Eye (tissue), 1 donor: ENCODE data around the gene ANO7.

Source experiments
- DNase-seq: peaks from one replicate; pipeline ENCODE4 v3.0.0-alpha.2; 2015

Gene ANO7

DNA sequence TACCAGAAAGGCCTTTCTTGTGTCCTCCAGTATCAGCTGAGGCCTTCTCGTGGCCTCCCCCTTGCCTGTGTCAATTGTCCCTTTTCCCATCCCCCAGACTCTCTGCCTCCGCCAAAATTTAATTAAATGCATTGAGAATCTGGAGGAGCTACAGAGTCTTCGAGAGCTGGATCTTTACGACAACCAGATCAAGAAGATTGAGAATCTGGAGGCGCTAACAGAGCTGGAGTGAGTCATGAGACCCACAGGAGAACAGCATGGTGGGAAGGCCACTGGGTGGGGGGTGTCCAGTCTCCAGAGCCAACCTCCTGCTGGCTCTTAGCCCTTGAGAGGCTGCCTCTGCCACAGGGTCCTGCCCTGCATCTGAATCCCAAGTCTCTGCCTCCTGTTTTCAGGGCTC is 29.4 kb upstream of the ANO7 start:
- DNase-seq, result no peak

GRCh38 chr2:241160318-241160717 is 28.2 kb upstream of the ANO7 start:
- DNase-seq, result no peak

GRCh38 chr2:241161646-241162281 is 26.7 kb upstream of the ANO7 start:
- peak; percentile 4 for DNase-seq

- DNase-seq, result no peak
Observed at GRCh38 chr2:241163601-241164118, 24.8 kb upstream of the ANO7 start.

DNA sequence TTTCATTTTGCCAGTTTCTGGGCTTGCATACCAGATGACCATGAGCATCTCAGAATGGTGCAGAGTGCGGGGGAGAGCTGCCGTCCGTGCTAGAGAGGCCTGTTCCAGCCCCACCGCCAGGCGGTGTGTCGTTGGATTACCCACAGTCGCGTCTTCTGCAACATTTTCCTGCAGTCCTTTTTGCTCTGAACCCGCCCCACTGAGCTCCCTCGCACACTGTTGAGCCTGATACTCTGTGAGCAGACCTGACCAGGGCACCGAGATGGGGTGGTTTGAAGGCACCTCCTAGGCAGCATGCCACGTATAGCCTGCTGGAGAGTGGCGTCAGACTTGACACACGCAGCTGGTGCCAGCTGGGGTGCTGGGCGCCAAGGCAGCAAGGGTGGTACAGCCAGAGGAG is 20.1 kb upstream of the ANO7 start:
- DNase-seq, result no peak

GRCh38 chr2:241173557-241173956 is 14.9 kb upstream of the ANO7 start:
- no peak for DNase-seq

GRCh38 chr2:241177526-241178334 is 10.7 kb upstream of the ANO7 start:
- no peak for DNase-seq

GRCh38 chr2:241178961-241179360 is 9.5 kb upstream of the ANO7 start:
- no peak for DNase-seq

DNA sequence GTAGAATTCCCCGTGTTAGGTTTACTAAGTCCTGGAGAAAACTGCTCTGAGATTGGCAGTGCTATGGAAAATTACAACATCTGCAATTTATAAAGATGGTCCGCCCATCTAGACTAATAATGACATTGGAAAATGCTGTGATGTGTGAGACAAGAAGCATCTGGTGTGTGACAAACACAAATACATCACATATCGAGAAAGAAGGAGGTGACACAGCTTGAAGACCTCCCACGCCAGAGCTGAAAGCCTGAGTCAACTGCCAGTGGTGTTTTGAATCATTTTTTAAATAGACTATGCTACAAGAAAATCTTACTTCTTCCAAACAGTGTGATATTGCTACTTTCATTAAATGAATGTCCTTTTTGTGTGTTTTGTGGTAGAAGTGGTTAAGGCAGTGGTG is 8.6 kb upstream of the ANO7 start:
- DNase-seq, result no peak

DNA sequence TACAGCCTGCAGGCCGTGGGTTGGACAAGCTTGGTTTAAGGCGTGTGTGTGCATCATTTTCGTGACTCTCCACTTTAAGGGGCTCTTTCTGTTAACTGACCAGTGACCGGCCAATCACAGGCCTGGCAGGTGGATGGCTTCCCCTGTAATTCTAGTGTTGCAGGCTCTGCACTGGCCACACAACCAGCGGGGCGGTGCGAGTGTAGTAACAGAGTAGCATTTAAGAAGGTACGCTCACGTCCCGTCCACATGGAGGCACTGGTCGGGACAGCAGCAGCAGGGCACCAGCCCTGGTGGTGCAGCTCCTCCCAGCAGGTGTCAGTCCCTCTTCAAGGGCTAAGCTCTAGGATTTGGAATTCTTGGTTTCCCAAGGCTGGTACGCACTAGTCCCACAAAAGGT is 8.0 kb upstream of the ANO7 start:
- DNase-seq, result no peak

DNA sequence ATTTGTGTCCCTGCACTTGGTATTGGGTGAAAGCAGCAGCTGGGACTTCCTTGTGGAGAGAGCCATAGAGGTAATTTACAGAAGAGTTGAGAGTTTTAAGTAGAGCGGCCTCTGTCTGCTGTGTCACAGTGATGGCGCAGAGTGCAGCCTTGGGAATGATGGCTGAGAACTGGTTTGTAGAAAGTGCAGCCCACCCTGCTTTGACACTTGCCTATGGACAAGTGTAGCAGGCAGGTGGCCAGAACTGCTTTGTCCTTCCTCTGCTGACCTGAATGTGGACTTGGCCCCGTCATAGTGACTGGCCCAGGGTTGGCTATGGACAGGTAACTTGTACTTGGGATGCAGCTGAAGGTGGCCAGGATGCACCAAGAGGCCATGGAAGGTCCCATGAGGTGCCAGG is 6.4 kb upstream of the ANO7 start:
- DNase-seq, result no peak

GRCh38 chr2:241182531-241183133 is 5.8 kb upstream of the ANO7 start:
- no peak for DNase-seq

- DNase-seq, result no peak
Observed at GRCh38 chr2:241183221-241183620, 5.3 kb upstream of the ANO7 start.

GRCh38 chr2:241184901-241185300 is 3.6 kb upstream of the ANO7 start:
- no peak for DNase-seq

DNA sequence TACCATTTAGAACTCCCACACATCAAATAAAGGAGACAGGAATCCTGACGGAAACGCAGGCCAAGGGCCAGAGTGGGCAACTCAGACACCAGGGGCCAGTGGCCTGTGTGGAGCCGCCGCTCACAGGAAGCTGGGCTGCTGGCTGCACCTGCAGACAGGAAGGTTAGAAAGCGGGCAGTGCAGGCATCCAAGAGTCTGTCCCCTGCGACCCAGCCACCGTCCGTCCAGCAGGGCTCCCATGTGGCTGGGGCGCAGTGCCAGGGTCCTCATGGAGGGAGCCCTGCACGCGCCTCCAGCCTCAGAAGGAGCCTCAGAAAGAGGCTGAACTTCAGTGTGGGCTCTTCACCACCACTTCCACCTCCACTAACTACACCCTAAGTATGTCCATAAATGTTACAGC is 2.5 kb upstream of the ANO7 start:
- DNase-seq, result no peak

- peak; percentile 56 for DNase-seq
Observed at GRCh38 chr2:241187101-241187917, 1.2 kb upstream of the ANO7 start.

- no peak for DNase-seq
Observed at GRCh38 chr2:241187918-241188234, 601 bp upstream of the ANO7 start.

GRCh38 chr2:241189093-241189855 is 797 bp downstream of the ANO7 start:
- no peak for DNase-seq

DNA sequence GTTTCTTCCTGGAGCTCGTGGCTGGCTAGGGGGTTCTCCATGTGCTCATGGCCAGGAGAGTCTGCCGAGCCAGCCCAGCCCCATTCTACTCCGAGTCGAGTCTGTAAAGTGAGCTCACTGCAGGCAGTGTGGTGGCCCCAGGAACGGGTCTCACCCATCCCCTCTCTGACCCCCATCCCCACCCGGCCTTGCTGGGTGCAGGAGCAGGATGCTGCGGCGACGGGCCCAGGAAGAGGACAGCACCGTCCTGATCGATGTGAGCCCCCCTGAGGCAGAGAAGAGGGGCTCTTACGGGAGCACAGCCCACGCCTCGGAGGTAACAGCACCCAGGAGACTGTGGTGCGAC is 1.4 kb downstream of the ANO7 start:
- no peak for DNase-seq

DNA sequence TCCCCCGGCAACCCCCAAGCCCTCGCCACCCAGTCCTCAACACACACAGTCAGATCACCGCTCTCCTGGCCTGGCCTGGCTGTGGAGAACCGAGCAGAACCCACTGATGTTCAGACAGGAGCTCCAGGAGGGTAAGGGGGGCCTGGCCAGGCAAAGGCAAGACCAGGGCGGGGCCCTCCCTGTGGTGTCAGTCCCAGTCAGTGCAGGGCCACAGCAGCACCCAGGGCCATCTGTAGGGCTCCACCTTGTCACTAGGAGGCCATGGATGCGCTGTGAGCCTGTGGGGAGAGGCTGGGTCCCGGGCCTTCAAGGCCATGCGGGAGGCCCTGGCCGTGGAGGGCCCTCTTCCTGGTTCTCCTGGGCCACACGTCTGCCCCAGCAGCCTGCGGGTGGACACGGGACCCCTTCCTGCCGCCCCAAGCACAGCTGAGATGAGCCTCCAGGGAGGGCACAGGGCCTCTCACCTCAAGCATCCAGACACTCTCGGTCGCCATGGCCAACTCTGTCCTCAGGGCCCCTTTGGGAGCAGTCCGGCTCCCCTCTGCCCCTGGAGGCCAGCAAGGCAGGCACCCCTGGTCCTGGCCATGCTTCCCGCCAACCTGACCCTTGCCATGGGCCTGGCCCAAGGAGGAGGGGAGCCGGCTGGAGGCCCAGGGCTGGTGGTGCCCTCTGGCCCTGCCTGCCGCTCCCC is 2.0 kb downstream of the ANO7 start:
- DNase-seq, result no peak

DNA sequence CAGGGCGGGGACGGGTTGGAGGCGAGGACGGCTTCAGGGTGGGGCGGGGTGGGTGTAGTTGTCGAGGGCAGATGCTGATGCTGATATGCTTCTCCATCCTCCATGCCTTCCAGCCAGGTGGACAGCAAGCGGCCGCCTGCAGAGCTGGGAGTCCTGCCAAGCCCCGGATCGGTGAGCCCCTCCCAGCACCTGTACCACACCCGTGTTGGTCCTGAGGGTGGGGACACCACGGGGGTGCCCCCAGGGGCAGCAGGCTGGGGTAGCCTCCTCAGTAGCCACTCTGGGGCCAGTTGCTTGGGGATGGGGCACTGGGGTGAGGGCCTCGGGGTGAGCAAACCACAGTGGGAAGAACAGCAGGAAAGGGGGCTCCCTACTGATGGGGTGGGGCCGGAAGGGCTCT is 2.6 kb downstream of the ANO7 start:
- DNase-seq, result no peak

- no peak for DNase-seq
Observed at GRCh38 chr2:241193271-241193670, 4.8 kb downstream of the ANO7 start.
